Activated B cell treated with CpG ODN at 0.5 μM for 24 hours (primary cell): Measurements from ENCODE around the gene PRODH2. TPM values are rescaled to one million over a fixed set of nuclear protein-coding genes. Genes with fewer than 3 reads are reported as not detected.

ENCODE experiments used
- ATAC-seq: fragments of 200-7000 bp; cut with Tn5 transposase; one replicate; pipeline ENCODE4 v1.10.0; 2021; ENCODE audit warnings: low read depth, mild to moderate bottlenecking, moderate library complexity
- CTCF ChIA-PET: fragments of 350-600 bp; sonication (Branson Sonifier 250); formaldehyde crosslinking; loops from one replicate; lab custom pipeline; 2021; ENCODE audit warnings: antibody characterized with exemption; lab: Charles Lee
- POLR2A ChIA-PET: fragments of 350-600 bp; sonication (Branson Sonifier 250); formaldehyde crosslinking; loops from one replicate; lab custom pipeline; 2021; ENCODE audit warnings: antibody characterized with exemption; lab: Charles Lee
- DNase-seq: peaks from one replicate; pipeline ENCODE4 v3.0.0; 2022
- H3K27ac Mint-ChIP-seq: one replicate; pipeline ENCODE4 v1.8.0; 2020; ENCODE audit warnings: mixed read lengths
- H3K27me3 Mint-ChIP-seq: one replicate; pipeline ENCODE4 v1.8.0; 2021; ENCODE audit warnings: mixed read lengths
- H3K36me3 Mint-ChIP-seq: one replicate; pipeline ENCODE4 v1.8.0; 2021; ENCODE audit warnings: low read depth, mixed read lengths
- H3K4me1 Mint-ChIP-seq: one replicate; pipeline ENCODE4 v1.8.0; 2021; ENCODE audit warnings: mixed read lengths
- H3K4me3 Mint-ChIP-seq: one replicate; pipeline ENCODE4 v1.8.0; 2020; ENCODE audit warnings: mild to moderate bottlenecking, mixed read lengths
- H3K9me3 Mint-ChIP-seq: one replicate; pipeline ENCODE4 v1.8.0; 2020; ENCODE audit warnings: mixed read lengths
- CTCF ChIP-seq: fragments of 200-600 bp; IDR thresholded peaks from one replicate; pipeline ENCODE4 v1.8.0; 2022; ENCODE audit warnings: antibody characterized with exemption, mild to moderate bottlenecking
- intact Hi-C: fragments of 100-400 bp; cut with micrococcal nuclease; formaldehyde crosslinking; loops from one replicate; pipeline ENCODE4 v1.15.1; 2024
- total RNA-seq: library from RNA; stranded (reverse); gene quantifications from 2 replicates; pipeline ENCODE4 v1.2.3, GENCODE V29; 2022

Gene PRODH2
- total RNA-seq, 1 donor from 2014 or later, result not detected

GRCh38 chr19:35789978-35790944 is 22.4 kb downstream of the PRODH2 start:
- no peak overlapping the region for H3K27ac Mint-ChIP-seq
- CTCF ChIA-PET, result no interaction called here
- H3K27me3 Mint-ChIP-seq, result peaks cover 2% of the 10 kb centered on the region
- no peak for TF ChIP-seq CTCF
- intact Hi-C loops, result no loop called here
- POLR2A ChIA-PET, result no interaction called here
- H3K9me3 Mint-ChIP-seq, result no peaks in the 10 kb centered on the region
- H3K4me1 Mint-ChIP-seq, result no peaks in the 10 kb centered on the region
- ATAC-seq (no peak), DNase-seq (no peak)
- H3K4me3 Mint-ChIP-seq, result no peak overlapping the region
- no peaks in the 10 kb centered on the region for H3K36me3 Mint-ChIP-seq

GRCh38 chr19:35789195-35789977 is 23.3 kb downstream of the PRODH2 start:
- H3K36me3 Mint-ChIP-seq, result no peaks in the 10 kb centered on the region
- ChIA-PET POLR2A (no interaction called here), CTCF (no interaction called here)
- intact Hi-C loops, result no loop called here
- DNase-seq (no peak), ATAC-seq (no peak)
- H3K27me3 Mint-ChIP-seq, result no peaks in the 10 kb centered on the region
- H3K4me3 Mint-ChIP-seq, result no peak overlapping the region
- no peaks in the 10 kb centered on the region for H3K4me1 Mint-ChIP-seq
- no peak for TF ChIP-seq CTCF
- H3K9me3 Mint-ChIP-seq, result no peaks in the 10 kb centered on the region
- H3K27ac Mint-ChIP-seq, result no peak overlapping the region

GRCh38 chr19:35788205-35788960 is 24.3 kb downstream of the PRODH2 start:
- Mint-ChIP-seq H3K27ac (no peak overlapping the region), H3K4me3 (no peak overlapping the region), H3K4me1 (no peaks in the 10 kb centered on the region), H3K9me3 (no peaks in the 10 kb centered on the region), H3K27me3 (no peaks in the 10 kb centered on the region), H3K36me3 (no peaks in the 10 kb centered on the region)
- CTCF ChIA-PET, result no interaction called here
- no peak for TF ChIP-seq CTCF
- intact Hi-C loops, result no loop called here
- POLR2A ChIA-PET, result interaction anchor here (0.7 kb wide), 1 partner anchor 11 kb away, joined by 3 read pairs; no protein-coding TSS in a partner anchor
- no peak for DNase-seq
- no peak for ATAC-seq

GRCh38 chr19:35787227-35787799 is 25.3 kb downstream of the PRODH2 start:
- Mint-ChIP-seq H3K4me3 (no peak overlapping the region), H3K36me3 (peaks cover under 1% of the 10 kb centered on the region), H3K27me3 (no peaks in the 10 kb centered on the region), H3K9me3 (no peaks in the 10 kb centered on the region), H3K27ac (no peak overlapping the region), H3K4me1 (no peaks in the 10 kb centered on the region)
- DNase-seq, result no peak
- TF ChIP-seq CTCF, result no peak
- POLR2A ChIA-PET, result no interaction called here
- CTCF ChIA-PET, result no interaction called here
- ATAC-seq, result no peak
- intact Hi-C loops, result no loop called here
